ENCODE measurements around the gene NEMP1.
"Not testable (repeated sequence)": the region's sequence is repeated elsewhere in the genome, so short reads cannot be mapped to it uniquely, and the experiment has no call there.

Gene NEMP1

DNA sequence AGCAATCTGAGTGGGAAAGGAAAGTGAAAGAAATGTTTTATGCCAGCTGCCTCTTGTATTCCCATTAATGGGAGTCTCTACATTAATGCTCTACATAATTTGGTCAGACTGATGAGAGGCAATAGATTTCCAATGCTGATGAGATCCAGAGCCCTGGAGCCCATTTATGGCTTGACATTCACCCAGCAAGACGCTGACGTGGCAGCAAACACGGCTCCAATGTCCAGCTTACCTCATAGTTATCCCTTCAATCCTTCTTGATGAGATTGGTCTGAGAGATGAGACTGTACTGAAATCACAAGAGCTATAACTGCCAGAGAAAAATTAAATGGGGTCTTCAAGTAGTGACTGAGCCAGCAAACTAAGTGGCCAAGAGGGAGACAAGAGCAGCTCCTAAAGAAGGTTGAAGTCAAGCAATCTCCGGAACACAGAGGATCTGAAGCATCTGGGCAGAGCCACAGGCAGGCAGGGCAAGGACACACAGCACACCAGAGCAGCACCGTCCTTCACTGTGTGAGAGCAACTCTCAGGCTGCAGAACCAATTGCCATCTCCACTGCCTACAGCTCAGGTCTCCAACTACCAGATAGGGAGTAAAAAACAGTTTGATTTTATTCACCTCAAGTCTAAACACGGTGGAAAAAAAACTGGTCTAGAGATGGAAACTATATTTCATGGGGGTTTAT is 21.4 kb downstream of the NEMP1 start:
- DNase-seq (ENCODE audit: low read depth in 2 of 2): no peak

DNA sequence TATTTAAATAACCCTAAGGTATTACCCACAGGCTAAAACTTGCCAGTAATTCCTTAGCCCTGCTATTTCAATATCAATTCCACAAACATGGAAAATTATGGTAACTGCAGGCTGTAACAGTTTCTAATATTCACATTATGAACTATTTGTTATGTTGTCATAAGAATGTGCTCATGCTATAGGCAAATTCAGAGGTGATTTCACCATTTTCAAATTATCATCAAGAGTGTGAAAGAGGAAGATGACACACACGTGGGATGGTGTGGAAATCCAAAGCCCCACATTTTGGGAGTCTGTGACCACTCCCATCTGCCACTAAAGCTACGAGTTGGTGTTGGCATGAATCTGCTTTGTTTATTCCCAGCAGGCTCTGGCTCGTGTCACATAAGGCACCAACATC is 22.8 kb downstream of the NEMP1 start:
- DNase-seq (ENCODE audit: low read depth in 2 of 2): no peak

DNA sequence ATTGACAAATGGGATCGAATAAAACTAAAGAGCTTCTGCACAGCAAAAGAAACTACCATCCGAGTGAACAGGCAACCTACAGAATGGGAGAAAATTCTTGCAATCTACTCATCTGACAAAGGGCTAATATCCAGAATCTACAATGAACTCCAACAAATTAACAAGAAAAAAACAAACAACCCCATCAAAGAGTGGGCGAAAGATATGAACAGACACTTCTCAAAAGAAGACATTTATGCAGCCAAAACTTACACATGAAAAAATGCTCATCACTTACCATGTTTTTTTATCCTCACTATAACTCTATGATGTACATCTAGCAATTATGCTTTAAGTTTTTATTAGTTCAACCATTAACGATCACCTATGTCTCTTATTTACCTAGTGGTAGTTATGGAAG is 24.7 kb downstream of the NEMP1 start:
- DNase-seq (ENCODE audit: low read depth in 2 of 2): not testable (repeated sequence)

DNA sequence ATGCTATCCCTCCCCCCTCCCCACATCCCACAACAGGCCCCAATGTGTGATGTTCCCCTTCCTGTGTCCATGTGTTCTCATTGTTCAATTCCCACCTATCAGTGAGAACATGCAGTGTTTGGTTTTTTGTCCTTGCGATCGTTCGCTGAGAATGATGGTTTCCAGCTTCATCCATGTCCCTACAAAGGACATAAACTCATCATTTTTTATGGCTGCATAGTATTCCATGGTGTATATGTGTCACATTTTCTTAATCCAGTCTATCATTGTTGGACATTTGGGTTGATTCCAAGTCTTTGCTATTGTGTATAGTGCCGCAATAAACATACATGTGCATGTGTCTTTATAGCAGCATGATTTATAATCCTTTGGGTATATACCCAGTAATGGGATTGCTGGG is 25.4 kb downstream of the NEMP1 start:
- not testable (repeated sequence) for DNase-seq (ENCODE audit: low read depth in 2 of 2)

DNA sequence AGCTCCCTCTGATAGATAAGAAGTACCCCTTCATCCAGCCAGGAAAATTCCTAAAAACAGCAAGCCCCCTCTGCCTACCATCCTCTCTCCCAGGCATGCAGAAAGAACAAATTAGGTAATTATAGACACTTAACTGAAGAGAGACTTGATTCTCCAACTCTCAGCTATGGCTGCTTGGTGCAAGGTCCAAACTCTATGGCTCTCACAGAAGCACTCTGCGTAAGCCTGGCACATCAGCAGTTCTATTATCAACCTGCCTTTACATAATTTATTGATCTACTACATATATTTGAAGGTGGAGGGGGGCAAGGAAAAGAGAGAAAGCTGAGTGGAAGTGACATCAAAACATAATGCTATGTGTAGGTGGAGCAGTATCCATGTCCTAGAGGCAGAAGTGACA is 27.6 kb downstream of the NEMP1 start:
- no peak for DNase-seq (ENCODE audit: low read depth in 2 of 2)

DNA sequence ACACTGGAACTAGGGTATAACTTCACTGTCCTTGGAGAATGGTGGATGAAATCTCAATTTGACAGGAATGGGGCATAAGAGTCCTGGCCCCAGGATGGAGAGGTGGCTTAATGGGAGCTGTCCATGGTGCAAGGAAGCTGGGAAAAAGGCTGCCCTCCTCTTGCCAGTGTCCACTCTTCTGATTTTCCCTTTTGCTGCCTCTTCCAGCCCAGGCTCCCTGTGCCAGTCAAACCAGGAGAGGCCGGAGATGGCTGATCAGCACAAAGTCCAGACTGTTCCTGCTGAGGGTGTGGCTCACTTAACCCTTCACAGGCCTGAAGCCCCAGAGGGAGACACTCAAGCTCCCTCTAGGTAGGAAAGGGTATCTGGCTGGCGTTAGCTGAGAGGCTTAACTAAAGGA is 28.7 kb downstream of the NEMP1 start, which contains the start of gene MYO1A:
TSS of gene MYO1A (minus strand) at position 240 of the 400 bp plus-strand sequence. CDS start 1,806 bp downstream, outside the sequence.
- DNase-seq (ENCODE audit: low read depth in 2 of 2): no peak

- no peak for DNase-seq (ENCODE audit: low read depth in 2 of 2)
Measured at GRCh38 chr12:57049119-57049446, 29.5 kb downstream of the NEMP1 start.

- no peak for DNase-seq (ENCODE audit: low read depth in 2 of 2)
Measured at GRCh38 chr12:57048423-57049118, 30.0 kb downstream of the NEMP1 start.

GRCh38 chr12:57047981-57048380 is 30.6 kb downstream of the NEMP1 start:
- no peak for DNase-seq (ENCODE audit: low read depth in 2 of 2)

DNA sequence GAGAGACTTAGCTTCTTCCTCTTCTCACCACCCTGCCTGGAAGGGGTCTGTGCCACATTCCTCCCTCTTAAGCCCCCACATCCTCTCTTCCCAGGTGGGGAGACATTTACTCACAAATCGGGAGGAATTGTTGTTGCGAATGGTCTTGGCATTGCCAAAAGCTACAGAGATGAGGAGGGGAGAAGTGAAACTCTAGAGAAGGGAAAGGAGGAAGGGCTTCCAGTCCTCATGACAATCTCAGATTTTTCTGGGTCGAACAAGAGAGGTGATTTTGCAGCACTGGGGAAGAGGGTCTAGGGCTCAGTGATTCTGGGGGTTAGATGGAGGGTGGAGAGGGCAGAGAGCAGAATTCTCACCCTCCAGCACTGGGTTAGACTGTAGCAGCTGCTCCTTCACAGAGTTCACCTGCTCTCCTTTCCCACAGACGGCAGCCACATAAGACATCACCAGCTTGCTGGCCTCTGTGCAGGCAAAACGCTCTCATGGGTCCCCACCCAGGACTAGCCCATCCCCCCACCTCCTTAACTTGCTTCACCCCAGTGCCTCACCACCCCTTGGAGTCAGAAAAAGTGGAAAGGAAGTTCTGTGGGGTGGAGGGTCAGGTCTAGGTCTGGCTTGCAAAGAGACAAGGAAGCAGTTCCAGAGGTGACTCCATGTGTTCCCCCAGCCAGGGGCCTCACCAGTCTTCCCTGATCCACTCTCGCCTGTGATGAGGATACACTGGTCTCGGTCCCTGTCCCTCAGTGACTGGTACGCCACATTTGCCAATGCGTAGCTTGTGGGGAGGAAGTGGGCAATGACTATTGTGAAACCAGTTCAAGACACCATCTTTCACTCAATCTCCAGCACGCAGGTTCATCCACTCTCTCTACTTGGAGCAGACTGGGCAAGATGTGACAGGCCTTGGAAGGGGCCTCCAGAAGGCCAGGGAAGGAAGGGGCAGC is 31.4 kb downstream of the NEMP1 start:
- DNase-seq (ENCODE audit: low read depth in 2 of 2): no peak

- DNase-seq (ENCODE audit: low read depth in 2 of 2): no peak
Measured at GRCh38 chr12:57046086-57046791, 32.4 kb downstream of the NEMP1 start.

DNA sequence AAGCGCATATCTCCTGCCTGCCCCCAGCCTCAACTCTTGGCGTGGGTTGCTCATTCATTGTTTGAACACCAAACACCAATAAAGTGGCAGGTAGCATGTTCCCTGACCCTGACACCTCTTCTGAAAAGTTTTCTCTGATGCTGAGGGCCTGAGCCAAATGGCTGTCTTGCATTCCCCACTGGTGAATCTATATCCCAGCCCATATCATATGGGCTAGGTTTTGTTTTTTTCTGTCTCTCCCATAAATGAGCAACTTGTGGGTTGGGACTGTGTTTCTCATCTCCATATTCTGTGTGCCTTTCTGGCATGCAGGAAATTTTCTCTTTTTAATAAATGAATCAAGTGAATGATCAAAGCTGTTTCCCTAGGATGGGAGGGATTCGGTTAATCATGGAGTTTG is 33.7 kb downstream of the NEMP1 start:
- DNase-seq (ENCODE audit: low read depth in 2 of 2): no peak

DNA sequence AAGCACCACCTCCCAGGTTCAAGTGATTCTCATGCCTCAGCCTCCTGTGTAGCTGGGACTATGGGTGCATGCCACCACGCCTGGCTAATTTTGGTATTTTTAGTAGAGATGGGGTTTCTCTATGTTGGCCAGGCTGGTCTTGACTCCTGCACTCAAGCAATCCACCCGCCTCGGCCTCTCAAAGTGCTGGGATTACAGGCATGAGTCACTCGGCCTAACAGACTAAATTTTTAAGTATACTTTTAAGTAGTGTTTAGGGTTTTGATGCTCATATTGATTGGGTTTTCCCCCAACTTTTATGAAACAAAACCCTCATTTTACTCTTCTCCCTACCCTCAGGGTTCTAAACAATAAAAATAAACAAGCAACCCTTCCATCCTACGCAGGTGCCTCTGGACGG is 34.1 kb downstream of the NEMP1 start:
- no peak for DNase-seq (ENCODE audit: low read depth in 2 of 2)

DNA sequence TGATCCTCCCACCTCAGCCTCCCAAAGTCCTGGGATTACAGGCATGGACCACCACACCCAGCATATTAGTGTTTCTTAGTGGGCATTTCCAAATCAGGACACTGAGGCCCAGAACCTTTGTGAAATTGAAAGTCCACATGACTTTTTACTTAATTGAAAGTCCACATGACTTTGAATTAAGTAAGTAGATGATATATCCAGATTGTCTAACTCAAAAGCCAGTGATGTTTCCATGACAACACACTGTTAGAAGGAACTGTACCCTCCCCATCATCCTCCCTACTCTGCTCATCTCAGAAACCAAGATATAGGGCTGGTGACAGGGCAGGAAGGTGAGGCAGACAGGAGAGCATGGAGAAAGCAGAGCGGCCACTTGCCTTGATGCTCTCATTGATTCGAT is 35.9 kb downstream of the NEMP1 start:
- DNase-seq (ENCODE audit: low read depth in 2 of 2): no peak

DNA sequence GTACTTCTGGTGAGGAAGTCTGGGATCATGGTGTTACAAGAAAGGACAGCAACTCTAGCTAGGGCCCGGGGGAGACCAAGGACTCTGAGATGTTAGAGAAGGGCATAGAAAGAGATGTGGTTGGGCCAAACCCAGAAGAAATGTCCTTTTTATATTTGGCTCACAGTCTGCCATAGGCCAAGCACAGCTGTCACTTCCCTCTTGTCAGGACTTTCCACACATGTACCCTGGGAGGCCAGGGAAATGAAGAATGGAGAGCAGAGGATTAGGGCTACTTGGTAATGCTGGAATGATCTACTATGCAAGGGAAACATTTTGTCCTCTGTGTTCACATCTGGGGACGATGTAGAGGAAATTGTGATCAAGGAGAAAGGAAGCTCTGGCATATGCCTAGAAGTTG is 37.8 kb downstream of the NEMP1 start:
- no peak for DNase-seq (ENCODE audit: low read depth in 2 of 2)

DNA sequence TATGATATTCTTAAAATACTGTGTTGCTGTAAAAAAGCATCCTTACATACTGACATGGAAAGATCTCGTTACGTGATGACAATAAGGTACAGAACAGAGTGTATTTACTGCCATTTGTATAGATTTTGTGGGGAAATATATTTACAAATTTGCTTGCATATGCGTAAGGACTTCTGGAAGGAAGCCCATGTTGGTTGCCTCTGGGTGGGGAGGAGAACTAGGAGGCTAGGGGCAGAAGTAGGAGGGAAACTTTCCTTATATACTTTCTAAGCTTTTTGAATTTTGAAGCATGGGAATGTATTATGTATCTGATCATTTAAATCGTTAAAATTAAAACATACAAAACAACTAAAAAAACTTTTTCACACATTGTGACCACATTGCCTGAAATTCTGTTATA is 38.4 kb downstream of the NEMP1 start:
- DNase-seq (ENCODE audit: low read depth in 2 of 2): no peak

DNA sequence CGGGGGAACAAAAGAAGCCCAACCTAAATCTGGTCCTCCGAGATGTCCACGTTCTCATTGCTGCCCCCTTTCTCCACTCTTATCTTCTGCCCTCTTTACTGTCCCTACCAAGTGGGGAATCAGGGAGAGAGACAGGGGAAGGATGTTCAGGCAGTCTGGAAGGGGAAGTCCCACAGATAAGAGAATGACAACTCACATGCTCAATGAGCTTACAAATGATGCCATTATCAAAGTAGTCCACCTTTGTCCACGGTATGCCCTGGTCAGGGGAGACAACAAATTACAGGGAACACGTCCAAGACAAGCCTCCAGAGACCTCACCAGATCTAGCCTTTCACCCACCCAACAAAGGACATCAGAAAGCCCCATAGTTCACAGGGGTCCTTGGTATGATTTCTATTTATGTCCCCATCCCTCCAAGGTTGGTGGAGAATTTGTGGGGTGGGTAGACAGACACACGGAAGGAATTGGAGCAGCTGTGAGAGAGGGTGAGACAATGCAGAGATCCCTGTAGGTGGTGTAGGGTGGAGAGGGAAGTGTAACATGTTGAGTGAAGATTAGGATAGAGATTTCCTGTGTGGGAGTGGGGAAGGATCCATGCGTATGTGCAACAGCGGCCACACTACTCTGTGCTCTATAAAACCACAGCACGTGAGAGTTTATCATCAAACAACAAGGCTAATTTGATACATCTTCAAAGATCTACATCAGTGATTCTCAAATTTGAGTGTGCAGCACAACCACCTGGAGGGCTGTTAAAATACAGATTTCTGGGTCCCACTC is 39.4 kb downstream of the NEMP1 start:
- no peak for DNase-seq (ENCODE audit: low read depth in 2 of 2)

GRCh38 chr12:57037264-57037663 is 41.3 kb downstream of the NEMP1 start:
- DNase-seq (ENCODE audit: low read depth in 2 of 2): no peak

DNA sequence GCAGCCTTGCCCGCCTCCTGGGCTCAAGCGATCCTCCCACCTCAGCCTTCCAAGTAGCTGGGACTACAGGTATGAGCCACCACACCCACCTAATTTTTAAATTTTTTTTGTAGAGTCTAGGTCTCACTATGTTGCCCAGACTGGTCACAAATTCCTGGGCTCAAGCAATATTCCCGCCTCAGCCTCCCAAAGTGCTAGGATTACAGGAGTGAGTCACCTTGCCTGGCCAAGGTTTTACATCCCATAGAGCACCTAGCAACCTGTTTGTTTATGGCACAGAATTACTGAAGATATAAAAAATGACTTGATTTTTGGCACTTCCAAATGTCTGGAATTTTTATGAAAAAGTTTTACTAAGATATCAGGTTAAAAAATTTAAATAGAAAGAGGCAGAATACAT is 45.2 kb downstream of the NEMP1 start:
- DNase-seq (ENCODE audit: low read depth in 2 of 2): no peak

- no peak for DNase-seq (ENCODE audit: low read depth in 2 of 2)
Measured at GRCh38 chr12:57031789-57032188, 46.8 kb downstream of the NEMP1 start.

DNA sequence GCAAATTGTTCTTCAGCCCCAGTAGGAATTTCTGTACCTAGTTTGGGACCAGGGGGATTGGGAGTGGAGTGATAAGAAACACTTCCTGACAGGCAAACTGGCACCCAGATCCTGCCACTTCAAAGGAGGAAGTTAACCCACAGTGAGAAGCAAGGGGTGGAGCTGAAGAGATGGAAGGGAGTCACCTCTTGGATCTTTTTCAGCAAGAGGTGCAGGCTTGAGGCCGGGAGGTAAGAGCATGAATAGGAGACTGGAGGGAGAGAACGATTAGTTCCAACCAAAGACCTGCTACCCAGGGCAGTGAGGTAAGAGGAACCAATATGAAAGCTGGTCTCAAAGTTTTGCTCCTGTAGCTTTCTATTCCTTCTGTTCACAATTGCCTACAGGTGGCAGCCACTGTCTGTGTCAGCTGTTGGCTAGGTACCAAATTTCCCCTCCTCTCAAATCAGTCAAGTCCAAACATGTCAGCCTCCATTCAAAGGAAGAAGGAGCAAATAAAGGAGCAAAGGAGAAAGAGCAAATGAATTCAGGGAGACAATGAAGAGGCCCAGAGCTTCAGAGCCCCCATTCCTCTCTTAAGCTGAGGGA is 47.4 kb downstream of the NEMP1 start:
- no peak for DNase-seq (ENCODE audit: low read depth in 2 of 2)

Measured in stimulated activated CD4-positive, alpha-beta T cell treated with anti-CD3 and anti-CD28 coated beads, Interleukin-1b, Interleukin-23, amount 100 ng/mL, for 4 hours (primary cell).